GM19328 (cell line): ENCODE measurements around the gene GRM2.
"Not testable (repeated sequence)": the region's sequence is repeated elsewhere in the genome, so short reads cannot be mapped to it uniquely, and the experiment has no call there.

ENCODE experiments used
- ATAC-seq: cut with Tn5 transposase; IDR thresholded peaks from one replicate; pipeline ENCODE4 v1.9.1; 2021; ENCODE audit warnings: mild to moderate bottlenecking, moderate library complexity; ENCODE audit not compliant: unreplicated experiment

The GRM2 gene

GRCh38 chr3:51720292-51721061 is 13.6 kb downstream of the GRM2 start:
- no peak for ATAC-seq

GRCh38 chr3:51721062-51721745 is 14.3 kb downstream of the GRM2 start:
- no peak for ATAC-seq

- no peak for ATAC-seq
Observed at GRCh38 chr3:51722362-51722761, 15.5 kb downstream of the GRM2 start.

- ATAC-seq, result no peak
Observed at GRCh38 chr3:51727500-51727899, 20.6 kb downstream of the GRM2 start.

- no peak for ATAC-seq
Observed at GRCh38 chr3:51729042-51729633, 22.3 kb downstream of the GRM2 start.

- ATAC-seq, result no peak
Observed at GRCh38 chr3:51733859-51734571, 27.1 kb downstream of the GRM2 start.

- no peak for ATAC-seq
Observed at GRCh38 chr3:51734572-51734907, 27.7 kb downstream of the GRM2 start.

- ATAC-seq, result no peak
Observed at GRCh38 chr3:51735039-51735438, 28.2 kb downstream of the GRM2 start.

GRCh38 chr3:51735950-51736349 is 29.1 kb downstream of the GRM2 start:
- no peak for ATAC-seq

GRCh38 chr3:51739110-51739509 is 32.2 kb downstream of the GRM2 start:
- ATAC-seq, result no peak

GRCh38 chr3:51742320-51742719 is 35.5 kb downstream of the GRM2 start:
- not testable (repeated sequence) for ATAC-seq

GRCh38 chr3:51742978-51743377 is 36.1 kb downstream of the GRM2 start:
- not testable (repeated sequence) for ATAC-seq

- ATAC-seq, result no peak
Observed at GRCh38 chr3:51747840-51748239, 41.0 kb downstream of the GRM2 start.

GRCh38 chr3:51748327-51748726 is 41.5 kb downstream of the GRM2 start:
- no peak for ATAC-seq

GRCh38 chr3:51750878-51751277 is 44.0 kb downstream of the GRM2 start:
- ATAC-seq, result no peak

- no peak for ATAC-seq
Observed at GRCh38 chr3:51751287-51751686, 44.4 kb downstream of the GRM2 start.

- ATAC-seq, result not testable (repeated sequence)
Observed at GRCh38 chr3:51753763-51754750, 47.2 kb downstream of the GRM2 start.

- ATAC-seq, result no peak
Observed at GRCh38 chr3:51759203-51759602, 52.3 kb downstream of the GRM2 start.
